H1 (cell line): ENCODE results near the gene CPXM1. TPM values are rescaled to one million over a fixed set of nuclear protein-coding genes. Genes with fewer than 3 reads are reported as not detected.

Source experiments
- CTCF ChIA-PET: fragments of 300-600 bp; sonication (Branson Sonifier 250); formaldehyde crosslinking; loops from one replicate; lab custom pipeline; 2021; ENCODE audit not compliant: partially characterized antibody; lab: Charles Lee
- POLR2A ChIA-PET: fragments of 300-600 bp; sonication (Branson Sonifier 250); formaldehyde crosslinking; loops from one replicate; lab custom pipeline; 2021; ENCODE audit warnings: inconsistent platforms; ENCODE audit not compliant: partially characterized antibody; lab: Charles Lee
- DNase-seq, 2 experiments: peaks; one replicate each; pipeline versions ENCODE4 v3.0.0 to v3.0.0-alpha.2; 2010 to 2022; ENCODE audit warnings: low spot score in 2 of 2, low read depth in 1 of 2, mixed read lengths in 1 of 2
- FAIRE-seq: peaks from 2 replicates; lab custom pipeline; 2011; peaks lifted over from hg19 to GRCh38; lab: Jason Lieb, UNC
- H2AFZ ChIP-seq: 2 replicates; pipeline ENCODE4 v1.8.1; 2012; ENCODE audit warnings: low read length, inconsistent platforms
- H2AK5ac ChIP-seq: 2 replicates; pipeline ENCODE4 v1.6.1; 2013; ENCODE audit warnings: low read depth, low read length
- H2BK120ac ChIP-seq: replicated peaks from 2 replicates; pipeline ENCODE3; 2013; ENCODE audit warnings: low read depth, low read length, inconsistent platforms
- H2BK12ac ChIP-seq: 2 replicates; pipeline ENCODE4 v1.6.1; 2013; ENCODE audit warnings: low read depth, low read length
- H2BK15ac ChIP-seq: 2 replicates; pipeline ENCODE4 v1.6.1; 2013; ENCODE audit warnings: low read length
- H2BK20ac ChIP-seq: 2 replicates; pipeline ENCODE4 v1.6.1; 2013; ENCODE audit warnings: low read length
- H2BK5ac ChIP-seq: 2 replicates; pipeline ENCODE4 v1.6.1; 2013; ENCODE audit warnings: low read depth, low read length
- H3K14ac ChIP-seq: 2 replicates; pipeline ENCODE4 v1.6.1; 2013; ENCODE audit warnings: inconsistent platforms; ENCODE audit not compliant: insufficient read length
- H3K18ac ChIP-seq: 2 replicates; pipeline ENCODE4 v1.6.1; 2013; ENCODE audit warnings: low read length; ENCODE audit errors: extremely low read depth
- H3K23ac ChIP-seq: 2 replicates; pipeline ENCODE4 v1.6.1; 2013; ENCODE audit warnings: inconsistent platforms; ENCODE audit not compliant: insufficient read length
- H3K23me2 ChIP-seq: 2 replicates; pipeline ENCODE4 v1.6.1; 2013; ENCODE audit warnings: low read depth, low read length
- H3K27ac ChIP-seq: 2 replicates; pipeline ENCODE4 v1.6.1; 2011; ENCODE audit warnings: low read depth, low read length, inconsistent platforms
- H3K27me3 ChIP-seq, 4 experiments: replicated peaks in 1 of 4; 1 replicate in 1 of 4; 2 replicates in 3 of 4; pipeline versions ENCODE4 v1.6.1 to v1.8.1; 2011 to 2013; ENCODE audit warnings: low read length in 3 of 4, mild to moderate bottlenecking in 3 of 4, inconsistent platforms in 2 of 4, mixed read lengths in 2 of 4, moderate library complexity in 1 of 4; ENCODE audit not compliant: control insufficient read depth in 3 of 4, insufficient read depth in 3 of 4; ENCODE audit errors: extremely low read depth in 1 of 4
- H3K36me3 ChIP-seq, 4 experiments: 2 replicates each; pipeline versions ENCODE4 v1.6.1 to v1.8.1; 2011 to 2013; ENCODE audit warnings: mild to moderate bottlenecking in 4 of 4, low read length in 3 of 4, moderate library complexity in 2 of 4, control low read depth in 1 of 4, inconsistent platforms in 1 of 4; ENCODE audit not compliant: insufficient read depth in 4 of 4, control insufficient read depth in 2 of 4
- H3K4ac ChIP-seq: replicated peaks from 2 replicates; pipeline ENCODE3; 2013; ENCODE audit warnings: low read length, low read depth, mixed read lengths, inconsistent platforms; ENCODE audit not compliant: insufficient read length
- H3K4me1 ChIP-seq, 4 experiments: replicated peaks in 1 of 4; 1 replicate in 1 of 4; 2 replicates in 3 of 4; pipeline versions ENCODE4 v1.6.1 to v1.8.1; 2011 to 2013; ENCODE audit warnings: low read length in 3 of 4, inconsistent platforms in 2 of 4, mixed read lengths in 1 of 4; ENCODE audit not compliant: insufficient read depth in 4 of 4, control insufficient read depth in 3 of 4
- H3K4me2 ChIP-seq, 2 experiments: 2 replicates each; pipeline versions ENCODE4 v1.6.1 to v1.8.1; 2011 to 2013; ENCODE audit warnings: low read depth in 2 of 2, low read length in 2 of 2, control low read depth in 1 of 2, inconsistent platforms in 1 of 2, mild to moderate bottlenecking in 1 of 2; ENCODE audit not compliant: insufficient read depth in 1 of 2
- H3K4me3 ChIP-seq, 4 experiments: fragments of 200-600, 300-600 bp in 1 of 4; sonication (generic), shearing (Covaris generic), sonication (Bioruptor Twin) in 1 of 4; 2 replicates each; pipeline versions ENCODE4 v1.5.1 to v1.8.1; 2011 to 2016; ENCODE audit warnings: low read length in 4 of 4, low read depth in 3 of 4, control low read depth in 2 of 4, inconsistent platforms in 2 of 4, mild to moderate bottlenecking in 2 of 4, mixed read lengths in 1 of 4, moderate library complexity in 1 of 4; ENCODE audit not compliant: insufficient read depth in 2 of 4; ENCODE audit errors: extremely low read depth in 1 of 4
- H3K56ac ChIP-seq: replicated peaks from 2 replicates; pipeline ENCODE3; 2013; ENCODE audit warnings: low read depth, mild to moderate bottlenecking, mixed read lengths, low read length, inconsistent platforms; ENCODE audit not compliant: insufficient read length
- H3K79me1 ChIP-seq: 2 replicates; pipeline ENCODE4 v1.6.1; 2013; ENCODE audit warnings: low read depth, low read length, control low read depth
- H3K79me2 ChIP-seq, 2 experiments: 2 replicates each; pipeline versions ENCODE4 v1.6.1 to v1.8.1; 2012 to 2013; ENCODE audit warnings: low read length in 2 of 2, mild to moderate bottlenecking in 2 of 2, inconsistent platforms in 1 of 2; ENCODE audit not compliant: insufficient read depth in 2 of 2, control insufficient read depth in 1 of 2
- H3K9ac ChIP-seq, 4 experiments: replicated peaks in 1 of 4; 1 replicate in 1 of 4; 2 replicates in 3 of 4; pipeline versions ENCODE4 v1.6.1 to v1.8.1; 2011 to 2013; ENCODE audit warnings: low read depth in 3 of 4, low read length in 3 of 4, control low read depth in 2 of 4, mild to moderate bottlenecking in 2 of 4, moderate library complexity in 2 of 4, inconsistent platforms in 1 of 4; ENCODE audit errors: extremely low read depth in 1 of 4
- H3K9me3 ChIP-seq, 2 experiments: 2 replicates each; pipeline versions ENCODE4 v1.6.1 to v1.8.1; 2012 to 2013; ENCODE audit warnings: mild to moderate bottlenecking in 2 of 2, moderate library complexity in 2 of 2, control low read depth in 1 of 2, inconsistent platforms in 1 of 2, low read depth in 1 of 2, low read length in 1 of 2, mixed read lengths in 1 of 2; ENCODE audit not compliant: insufficient read depth in 2 of 2
- H4K20me1 ChIP-seq, 2 experiments: replicated peaks in 1 of 2; 2 replicates each; pipeline versions ENCODE3 to v1.8.1; 2011 to 2013; ENCODE audit warnings: inconsistent platforms in 2 of 2, low read length in 2 of 2, mild to moderate bottlenecking in 1 of 2; ENCODE audit not compliant: insufficient read depth in 2 of 2, control insufficient read depth in 1 of 2
- H4K5ac ChIP-seq: 2 replicates; pipeline ENCODE4 v1.6.1; 2013; ENCODE audit warnings: low read length, low read depth, mixed read lengths, inconsistent platforms; ENCODE audit not compliant: insufficient read length
- H4K8ac ChIP-seq: 2 replicates; pipeline ENCODE4 v1.8.0; 2013; ENCODE audit warnings: mild to moderate bottlenecking, moderate library complexity, low read length, inconsistent platforms; ENCODE audit not compliant: insufficient read depth; ENCODE audit errors: extremely low read depth
- H4K91ac ChIP-seq: replicated peaks from 2 replicates; pipeline ENCODE3; 2013; ENCODE audit warnings: low read length, mixed read lengths, inconsistent platforms; ENCODE audit not compliant: insufficient read length
- CTBP2 ChIP-seq: IDR thresholded peaks from 2 replicates; pipeline ENCODE4 v1.7.0; 2011; ENCODE audit warnings: borderline replicate concordance, mild to moderate bottlenecking, moderate library complexity, mixed read lengths, low read length; ENCODE audit not compliant: insufficient read depth, insufficient read length
- HDAC6 ChIP-seq: IDR thresholded peaks from one replicate; pipeline ENCODE4 v1.7.1; 2012; ENCODE audit warnings: low read depth, mild to moderate bottlenecking, inconsistent platforms, low read length, moderate library complexity
- MAFK ChIP-seq: IDR thresholded peaks from 2 replicates; pipeline ENCODE4 v1.6.1; 2012; ENCODE audit warnings: low read depth, mild to moderate bottlenecking, improper control_type of control experiment, low read length
- POLR2AphosphoS5 ChIP-seq: IDR thresholded peaks from 2 replicates; pipeline ENCODE4 v1.6.1; 2011; ENCODE audit warnings: low read depth, low read length
- RAD21 ChIP-seq, 2 experiments: IDR thresholded peaks in 1 of 2; conservative IDR thresholded peaks in 1 of 2; 2 replicates each; pipeline ENCODE4 v1.6.1; 2011; ENCODE audit warnings: low read depth in 2 of 2, low read length in 2 of 2, improper control_type of control experiment in 1 of 2, inconsistent platforms in 1 of 2, mild to moderate bottlenecking in 1 of 2, moderate library complexity in 1 of 2
- RFX5 ChIP-seq: IDR thresholded peaks from 2 replicates; pipeline ENCODE4 v1.6.1; 2011; ENCODE audit warnings: low read depth, low read length, improper control_type of control experiment, borderline replicate concordance
- ZNF274 ChIP-seq: IDR thresholded peaks from 2 replicates; pipeline ENCODE4 v1.7.0; 2012; ENCODE audit warnings: low read length, borderline replicate concordance; ENCODE audit errors: extremely low read depth
- WGBS, 2 experiments: shearing (Covaris generic) in 1 of 2; methylation state at CpG; one replicate each; pipeline versions ENCODE4 v1.1.6 to v1.1.7; 2013 to 2015; ENCODE audit warnings: low lambda C conversion rate in 2 of 2, mixed read lengths in 2 of 2, inconsistent platforms in 1 of 2, low coverage in 1 of 2, missing lambda C conversion rate in 1 of 2; ENCODE audit not compliant: insufficient replicate concordance in 2 of 2, insufficient coverage in 1 of 2, insufficient read length in 1 of 2; ENCODE audit errors: extremely low coverage in 1 of 2, missing lambda C conversion rate in 1 of 2; 5-methylcytosine and 5-hydroxymethylcytosine counted together
- polyA plus RNA-seq, 7 experiments: library from polyadenylated mRNA; depleted of rRNA in 3 of 7; stranded (reverse) in 5 of 7; unstranded in 2 of 7; fragments of >200 nt in 5 of 7; fragments of 200-250 nt in 2 of 7; gene quantifications; 1 replicate in 5 of 7; 2 replicates in 1 of 7; 4 replicates in 1 of 7; pipeline versions ENCODE4 v1.2.1 to v1.2.3, GENCODE V29; 2011 to 2013; ENCODE audit warnings: missing spikeins in 2 of 7, mixed read lengths in 2 of 7
- total RNA-seq: library from RNA; stranded (reverse); fragmentation: NEBNext Ultra II Directional; extraction: Animal tissue kit (Norgen Biotek cat#: 25700); gene quantifications from 2 replicates; pipeline ENCODE4 v1.2.1, GENCODE V29; 2021

CPXM1 gene
- total and polyA plus RNA-seq, 2 of the 8 experiments (the other 6 are each of a cell fraction or from before 2014, with no cell fraction given) = 31.3 to 81.9 TPM

DNA sequence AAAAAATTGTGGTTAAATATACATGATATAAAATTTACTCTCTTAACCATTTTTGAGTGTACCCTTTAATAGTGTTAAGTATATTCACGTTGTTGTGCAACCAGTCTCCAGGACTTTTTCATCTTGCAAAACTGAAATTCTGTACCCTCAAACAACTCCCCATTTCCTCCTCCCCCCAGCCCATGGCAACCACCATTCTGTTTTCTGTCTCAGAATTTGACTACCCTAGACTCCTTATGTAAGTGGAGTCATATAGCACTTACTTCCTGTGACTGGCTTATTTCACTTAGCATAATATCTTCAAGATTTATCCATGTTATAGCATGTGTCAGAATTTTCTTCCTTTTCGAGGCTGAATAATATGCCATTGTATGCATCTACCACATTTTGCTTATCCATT is 45.2 kb upstream of the CPXM1 start:
- H4K91ac ChIP-seq = no peak overlapping the region
- no peak overlapping the region for H3K4ac ChIP-seq
- no peaks in the 10 kb centered on the region for H3K4me1 ChIP-seq
- H3K56ac ChIP-seq = no peak overlapping the region
- H3K36me3 ChIP-seq = no peaks in the 10 kb centered on the region
- no peak overlapping the region for H4K5ac ChIP-seq
- 96% methylated on average over 2 of the region's 2 CpGs; no CpG with 5 or more reads in 1 of the 2 experiments for WGBS, 2 experiments
- no peak overlapping the region for H3K4me3 ChIP-seq
- H3K4me2 ChIP-seq = no peak overlapping the region
- no peaks in the 10 kb centered on the region for H3K9me3 ChIP-seq
- peaks cover 7% of the 10 kb centered on the region; the same call in 1 of the 2 replicates for H3K23me2 ChIP-seq
- H3K9ac ChIP-seq = no peak overlapping the region
- H2BK15ac ChIP-seq = no peak overlapping the region
- no peak overlapping the region for H3K27ac ChIP-seq
- no peaks in the 10 kb centered on the region for H3K79me1 ChIP-seq
- no peak for FAIRE-seq
- DNase-seq = no peak
- H3K14ac ChIP-seq = no peak overlapping the region
- ChIA-PET CTCF (interaction anchor here (1.0 kb wide), 1 partner anchor 90 kb away, joined by 4 read pairs; no protein-coding TSS in a partner anchor), POLR2A (no interaction called here)
- no peak overlapping the region for H3K18ac ChIP-seq
- no peaks in the 10 kb centered on the region for H3K27me3 ChIP-seq
- H2BK5ac ChIP-seq = no peak overlapping the region
- H2BK120ac ChIP-seq = no peak overlapping the region
- H3K79me2 ChIP-seq = no peaks in the 10 kb centered on the region
- no peak overlapping the region for H4K8ac ChIP-seq
- H2BK20ac ChIP-seq = no peak overlapping the region
- TF ChIP-seq ZNF274 = no peak
- TF ChIP-seq RFX5 = no peak
- no peak for TF ChIP-seq HDAC6
- no peak for TF ChIP-seq MAFK
- TF ChIP-seq POLR2AphosphoS5 = no peak
- no peak for TF ChIP-seq RAD21 (IDR thresholded peaks at IDR 0.05 in 1 of 2, conservative IDR thresholded peaks at IDR 0.05 in 1 of 2; ENCODE audit: low read depth in 2 of 2, low read length in 2 of 2)
- no peak for TF ChIP-seq CTBP2
- no peak overlapping the region for H2AK5ac ChIP-seq
- H2BK12ac ChIP-seq = no peak overlapping the region
- no peak overlapping the region for H3K23ac ChIP-seq
- no peak overlapping the region for H2AFZ ChIP-seq
- H4K20me1 ChIP-seq = peaks cover 0 to 3% of the 10 kb centered on the region in 2 experiments
